IPS-18c (cell line): ENCODE results near the gene BMP8A.
"Not testable (repeated sequence)": the region's sequence is repeated elsewhere in the genome, so short reads cannot be mapped to it uniquely, and the experiment has no call there.

Experiments
- H3K4me3 ChIP-seq: 2 replicates; pipeline ENCODE4 v1.7.0; 2013; ENCODE audit warnings: low read depth, mild to moderate bottlenecking, low read length, moderate library complexity; ENCODE audit not compliant: insufficient read depth
- H3K9me3 ChIP-seq: one replicate; pipeline ENCODE4 v1.6.1; 2013; ENCODE audit warnings: mild to moderate bottlenecking, low read length, moderate library complexity; ENCODE audit not compliant: control insufficient read depth, insufficient read depth

The BMP8A gene

DNA sequence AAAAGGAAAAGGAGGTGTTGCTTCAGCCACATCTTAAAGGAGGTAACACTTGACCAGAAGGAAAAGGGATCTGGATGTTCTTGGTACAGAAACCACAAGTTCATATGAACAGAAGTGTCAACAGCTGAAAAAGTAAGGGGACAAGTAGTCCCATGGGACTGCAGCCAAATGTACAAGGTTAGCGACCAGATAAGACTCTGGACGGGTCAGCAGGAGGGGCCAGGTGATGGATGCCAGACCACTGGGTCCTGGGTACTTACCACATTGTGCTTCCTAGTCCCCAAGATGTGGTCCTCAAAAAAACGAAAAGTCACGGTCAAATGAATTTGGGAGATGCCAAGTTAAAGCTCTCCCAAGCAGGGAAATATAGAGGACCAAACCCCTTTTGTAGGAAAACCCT, 16.6 kb upstream of the BMP8A start:
- Histone ChIP-seq H3K9me3 (no peaks in the 10 kb centered on the region), H3K4me3 (no peak overlapping the region)

DNA sequence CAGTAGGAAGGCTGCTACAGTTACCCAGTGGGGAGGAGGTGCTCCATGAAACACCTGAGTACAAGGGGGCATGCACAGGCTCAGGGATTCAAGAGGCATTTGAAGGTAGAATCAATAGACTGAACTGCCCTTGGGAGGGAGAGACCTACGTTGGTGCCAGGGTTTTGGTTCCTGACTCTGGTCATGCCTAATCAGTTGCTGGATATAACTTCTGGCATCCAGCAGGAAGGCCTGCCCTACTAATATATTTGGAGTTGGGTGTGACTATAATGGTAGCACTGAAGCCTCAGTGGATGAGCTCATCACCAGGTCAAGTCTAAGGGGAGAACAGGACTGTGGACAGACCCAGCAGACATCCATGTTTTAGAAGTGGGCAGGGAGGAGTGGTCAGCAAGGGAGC, 15.9 kb upstream of the BMP8A start:
- not testable (repeated sequence) for H3K9me3 ChIP-seq, H3K4me3 ChIP-seq

DNA sequence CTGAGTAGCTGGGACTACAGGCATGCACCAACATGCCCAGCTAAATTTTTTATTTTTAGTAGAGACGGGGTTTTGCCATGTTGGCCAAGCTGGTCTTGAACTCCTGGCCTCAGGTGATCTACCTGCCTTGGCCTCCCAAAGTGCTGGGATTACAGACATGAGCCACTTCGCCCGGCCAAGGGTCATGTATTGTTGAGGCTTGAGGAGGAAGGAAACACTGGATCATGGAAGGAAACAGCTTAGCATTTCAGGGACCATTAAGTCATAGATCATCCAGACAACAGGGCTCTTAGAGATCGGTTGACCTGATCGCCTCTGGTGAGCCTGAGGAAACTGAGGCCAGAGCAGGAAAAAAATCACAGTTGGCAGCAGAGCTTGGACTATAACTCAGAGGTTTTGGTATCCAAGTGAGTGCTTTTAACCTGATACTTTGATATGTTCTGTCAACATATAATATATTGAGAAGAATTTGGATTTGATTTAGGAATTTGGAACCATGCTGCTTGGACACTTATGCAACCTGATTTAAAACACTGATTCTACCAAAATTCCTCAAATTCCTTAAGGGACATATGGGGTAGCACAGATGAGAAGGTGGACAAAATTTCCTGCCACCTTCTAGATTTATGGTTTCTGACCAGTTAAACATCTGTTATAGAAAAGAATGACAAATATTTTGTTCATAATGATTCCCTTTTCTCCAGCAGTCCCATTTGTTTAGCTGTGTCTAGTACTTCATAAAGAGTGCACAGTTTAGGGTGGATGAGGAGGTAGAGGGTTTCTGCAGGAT, 13.1 kb upstream of the BMP8A start:
- Histone ChIP-seq H3K4me3 (no peak overlapping the region), H3K9me3 (no peaks in the 10 kb centered on the region)

DNA sequence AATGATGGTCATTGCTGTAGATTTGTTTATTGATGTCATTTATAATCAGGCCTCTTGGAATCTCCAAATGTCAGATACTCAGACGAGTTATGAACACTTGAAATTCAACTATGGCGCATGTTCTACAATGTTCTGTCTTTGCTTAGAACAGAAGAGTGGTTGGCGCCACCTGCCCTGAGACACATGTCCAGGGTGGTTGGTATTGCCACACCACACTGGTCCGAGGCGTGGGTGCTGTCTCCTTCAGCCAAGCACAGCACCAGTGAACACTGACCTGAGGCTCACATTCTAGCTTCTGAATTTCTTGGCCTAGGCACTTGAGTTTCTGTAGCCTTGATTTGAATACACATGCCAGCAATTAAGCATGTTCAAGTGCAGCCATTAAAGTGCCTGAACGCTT, 10.1 kb upstream of the BMP8A start:
- H3K4me3 ChIP-seq, result no peak overlapping the region
- H3K9me3 ChIP-seq, result no peaks in the 10 kb centered on the region

DNA sequence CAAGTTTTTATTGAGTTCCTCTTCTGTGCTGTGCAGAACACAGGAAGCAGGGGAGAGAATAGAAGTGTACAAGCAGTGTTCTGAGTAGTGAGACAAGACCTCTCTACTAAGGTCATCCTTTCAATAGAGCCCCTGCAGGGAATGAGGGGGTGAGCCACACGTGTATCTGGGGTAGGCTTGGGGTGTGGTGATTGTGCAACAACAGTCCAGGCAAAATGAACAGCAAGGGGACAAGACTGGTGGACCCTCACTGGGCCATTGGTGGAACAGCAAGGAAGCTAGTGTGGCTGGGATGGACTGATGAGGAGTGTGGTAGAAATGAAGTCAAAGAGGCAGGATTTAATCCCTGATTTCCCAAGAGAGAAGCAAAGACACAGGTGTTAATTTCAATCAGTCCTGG, 8.2 kb upstream of the BMP8A start:
- Histone ChIP-seq H3K4me3 (no peak overlapping the region), H3K9me3 (no peaks in the 10 kb centered on the region)

DNA sequence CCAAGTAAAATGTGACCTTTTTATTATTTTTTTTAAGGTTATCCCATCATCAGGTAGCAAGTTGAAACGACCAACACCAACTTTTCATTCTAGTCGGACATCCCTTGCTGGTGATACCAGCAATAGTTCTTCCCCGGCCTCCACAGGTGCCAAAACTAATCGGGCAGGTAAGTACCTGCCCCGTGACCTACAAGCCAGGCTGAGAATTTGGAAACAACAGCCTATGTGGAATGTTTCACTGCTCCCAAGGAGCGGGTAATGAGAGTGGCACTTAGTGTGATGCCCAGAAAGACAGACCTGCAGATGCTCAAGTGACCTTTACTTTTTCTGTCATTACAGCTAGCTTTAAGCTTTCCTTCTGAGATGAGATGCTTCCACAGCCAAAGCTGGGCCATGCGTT, 6.9 kb upstream of the BMP8A start:
- no peaks in the 10 kb centered on the region for H3K9me3 ChIP-seq

DNA sequence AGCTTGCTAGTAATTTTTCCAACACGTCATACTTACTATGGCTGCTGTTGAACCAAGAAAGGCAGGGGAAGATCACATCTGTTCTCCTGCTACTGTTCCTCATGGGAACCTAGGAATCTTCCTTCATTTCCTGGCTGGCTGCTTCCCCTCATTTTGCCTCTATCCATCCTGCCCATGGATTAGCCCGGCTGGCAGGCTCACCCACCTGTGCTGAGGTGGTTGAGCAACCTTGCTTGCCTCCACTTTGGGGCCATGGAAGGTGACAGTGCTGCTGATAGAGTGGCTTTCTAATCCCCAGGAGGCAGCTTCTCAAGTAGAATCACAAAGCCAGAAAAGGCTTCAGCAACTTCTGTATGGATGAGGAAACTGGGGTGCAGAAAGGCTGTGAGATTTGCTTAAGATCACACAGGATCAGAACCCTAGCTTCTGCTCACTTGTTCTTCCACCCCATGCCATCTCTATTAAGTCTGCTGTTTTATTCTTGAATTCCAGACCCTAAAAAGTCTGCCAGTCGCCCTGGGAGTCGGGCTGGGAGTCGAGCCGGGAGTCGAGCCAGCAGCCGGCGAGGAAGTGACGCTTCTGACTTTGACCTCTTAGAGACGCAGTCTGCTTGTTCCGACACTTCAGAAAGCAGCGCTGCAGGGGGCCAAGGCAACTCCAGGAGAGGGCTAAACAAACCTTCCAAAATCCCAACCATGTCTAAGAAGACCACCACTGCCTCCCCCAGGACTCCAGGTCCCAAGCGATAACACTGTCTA, 6.2 kb upstream of the BMP8A start:
- no peaks in the 10 kb centered on the region for H3K9me3 ChIP-seq
- H3K4me3 ChIP-seq, result no peak overlapping the region

More for the DNA sequence above, 6.9 kb upstream of the BMP8A start:
- no peak overlapping the region for H3K4me3 ChIP-seq

DNA sequence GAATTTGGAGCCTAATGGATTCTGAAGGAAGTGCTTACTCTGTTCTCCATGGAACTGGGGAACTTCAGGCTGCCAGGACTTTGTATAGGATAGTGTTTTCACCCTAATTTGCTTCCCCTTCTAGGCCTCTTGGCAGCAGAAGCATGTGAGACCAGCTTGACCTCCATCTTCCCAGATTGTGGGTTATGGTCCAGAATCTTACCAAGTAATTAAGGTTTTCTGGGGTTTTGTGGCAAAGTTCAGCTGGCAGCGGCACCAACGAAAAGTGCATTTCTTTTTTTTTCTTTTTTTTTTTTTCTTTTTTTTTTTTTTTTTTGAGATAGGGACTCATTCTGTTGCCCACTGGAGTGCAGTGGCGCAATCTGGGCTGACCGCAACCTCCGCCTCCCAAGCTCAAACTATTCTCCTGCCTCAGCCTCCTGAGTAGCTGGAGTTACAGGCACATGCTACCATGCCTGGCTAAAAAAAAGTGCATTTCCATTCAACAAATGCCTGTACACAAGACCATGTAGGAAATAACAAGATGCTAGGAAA, 3.4 kb upstream of the BMP8A start:
- no peaks in the 10 kb centered on the region for H3K9me3 ChIP-seq
- H3K4me3 ChIP-seq, result no peak overlapping the region

DNA sequence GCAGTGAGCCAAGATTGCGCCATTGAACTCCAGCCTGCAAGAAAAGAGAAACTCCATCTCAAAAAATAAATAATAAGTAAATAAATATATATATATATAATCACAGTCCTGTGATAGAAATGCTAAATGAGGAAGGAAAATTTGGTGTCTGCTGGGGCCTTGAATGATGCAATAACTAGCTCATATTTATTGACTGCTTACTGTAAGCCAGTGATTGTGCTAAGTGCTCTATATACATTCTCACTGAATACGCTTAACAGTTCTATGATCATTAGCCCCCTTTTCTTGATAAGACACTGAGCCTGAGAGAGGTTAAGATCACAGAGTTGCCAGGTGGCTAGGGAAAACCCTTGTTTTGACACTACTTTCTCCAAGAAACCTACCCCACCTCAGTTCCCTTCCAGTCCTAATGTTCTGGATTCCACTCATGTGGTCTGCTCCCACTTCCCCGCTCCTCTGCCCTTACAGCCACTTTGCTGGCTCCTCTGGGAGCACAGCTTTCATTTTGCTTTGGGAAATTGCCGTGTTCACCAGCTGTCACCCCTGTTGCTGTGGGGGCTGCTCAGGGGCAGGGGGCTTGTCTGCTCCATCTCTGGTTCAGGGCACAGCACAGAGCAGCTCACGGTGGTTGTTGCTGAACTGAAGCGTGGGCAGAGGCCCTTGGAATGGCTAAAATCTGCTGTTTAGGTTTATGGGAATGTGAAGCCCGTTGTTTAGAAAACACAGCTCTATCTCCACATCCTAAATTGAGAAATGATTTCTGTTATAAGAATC, 2.5 kb upstream of the BMP8A start:
- Histone ChIP-seq H3K4me3 (no peak overlapping the region), H3K9me3 (no peaks in the 10 kb centered on the region)

DNA sequence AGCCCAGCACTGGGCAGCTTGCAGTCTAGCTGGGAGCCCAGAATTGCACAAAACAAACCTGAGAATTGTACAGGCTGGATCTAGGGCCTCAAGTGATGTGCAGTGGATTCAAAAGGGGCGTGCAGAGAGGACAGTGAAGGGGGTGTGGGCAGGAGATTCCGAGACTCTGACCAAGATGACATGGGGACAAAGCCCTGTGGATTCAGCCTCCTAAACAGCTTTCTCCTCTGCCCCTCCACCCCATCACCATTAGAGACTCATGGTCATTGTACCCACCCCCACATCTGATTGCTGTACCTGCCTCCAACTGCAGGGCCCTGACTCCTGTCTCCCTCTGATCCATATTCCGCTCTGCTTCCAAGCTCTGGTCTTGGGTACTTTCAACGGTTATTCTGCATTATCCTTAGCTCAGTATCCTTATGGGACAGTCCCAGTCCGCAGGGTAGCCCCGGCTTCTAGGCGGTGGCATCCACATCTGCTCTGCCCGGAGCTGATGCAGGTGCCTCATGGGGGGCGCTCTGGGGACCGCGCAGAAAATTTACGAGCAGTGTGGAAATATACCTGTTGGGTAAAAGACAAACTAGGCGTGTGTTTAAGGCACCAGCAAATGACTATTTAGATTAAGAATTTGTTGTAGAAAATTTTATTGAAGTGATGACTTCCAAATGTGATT, 1.7 kb upstream of the BMP8A start:
- no peak overlapping the region for H3K4me3 ChIP-seq
- H3K9me3 ChIP-seq, result no peaks in the 10 kb centered on the region

DNA sequence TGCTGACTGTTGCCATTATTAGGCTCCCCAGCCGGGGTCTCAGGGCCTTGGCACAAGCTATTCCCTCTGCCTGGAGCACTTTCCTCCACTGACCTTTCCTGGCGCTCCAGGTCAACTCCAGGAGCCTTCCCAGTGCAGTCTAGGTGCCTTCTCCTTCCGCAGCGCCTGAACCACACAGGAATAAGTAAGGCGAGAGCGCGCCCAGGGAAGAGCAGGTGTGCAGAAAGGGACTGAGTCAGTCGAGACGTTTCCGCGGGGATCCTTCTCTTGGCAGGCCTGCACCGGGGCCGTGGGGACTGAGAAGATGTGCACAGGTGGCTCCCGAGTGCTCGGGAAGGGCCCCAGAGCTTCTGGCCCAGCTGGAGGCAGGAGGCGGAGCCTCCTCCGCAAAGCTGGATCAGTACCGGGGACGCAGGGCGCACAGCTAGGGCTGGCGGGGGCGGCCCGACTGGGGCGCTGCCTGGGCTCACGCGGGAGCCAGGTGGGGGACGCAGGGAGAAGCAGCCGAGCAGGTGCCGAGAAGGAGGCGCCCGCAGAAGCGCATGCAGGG, 765 bp upstream of the BMP8A start:
- Histone ChIP-seq H3K4me3 (peak overlapping the region; percentile 66), H3K9me3 (no peaks in the 10 kb centered on the region)

DNA sequence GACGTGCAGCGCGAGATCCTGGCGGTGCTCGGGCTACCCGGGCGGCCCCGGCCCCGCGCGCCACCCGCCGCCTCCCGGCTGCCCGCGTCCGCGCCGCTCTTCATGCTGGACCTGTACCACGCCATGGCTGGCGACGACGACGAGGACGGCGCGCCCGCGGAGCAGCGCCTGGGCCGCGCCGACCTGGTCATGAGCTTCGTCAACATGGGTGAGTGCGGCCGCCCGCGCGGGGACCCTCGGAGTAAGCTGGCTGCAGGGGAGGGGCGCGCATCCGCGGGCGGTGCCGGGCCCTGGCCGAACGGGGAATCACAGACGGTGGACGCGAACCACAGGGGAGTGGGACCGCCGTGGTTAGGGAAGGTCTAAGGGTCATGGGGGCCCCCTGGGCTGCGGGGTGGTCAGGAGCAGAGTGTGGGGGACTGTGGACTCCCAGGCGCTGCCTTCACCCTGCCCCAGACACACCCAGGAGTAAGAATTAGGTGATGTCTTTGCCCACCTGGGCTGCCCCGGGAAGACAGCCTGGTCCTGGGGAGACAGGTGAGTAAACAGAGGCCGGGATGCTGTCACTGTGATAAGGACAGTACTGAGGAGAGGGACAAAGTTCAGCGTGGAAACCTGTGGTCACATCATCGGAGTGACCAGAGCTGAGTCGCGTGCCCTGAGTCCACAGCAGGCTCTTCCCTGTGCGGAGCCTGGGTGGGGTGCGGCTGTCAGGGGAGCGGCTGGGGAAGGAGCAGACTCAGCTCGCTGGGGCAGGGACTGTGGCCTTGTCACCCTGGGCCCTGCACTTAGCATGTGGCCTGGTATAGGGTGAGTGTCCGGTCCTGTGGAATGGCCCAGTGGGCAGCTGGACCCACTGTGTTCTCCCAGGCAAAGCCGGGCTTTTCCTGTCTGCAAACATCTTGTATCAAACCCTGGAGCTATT, 944 bp downstream of the BMP8A start:
- H3K9me3 ChIP-seq, result not testable (repeated sequence)

DNA sequence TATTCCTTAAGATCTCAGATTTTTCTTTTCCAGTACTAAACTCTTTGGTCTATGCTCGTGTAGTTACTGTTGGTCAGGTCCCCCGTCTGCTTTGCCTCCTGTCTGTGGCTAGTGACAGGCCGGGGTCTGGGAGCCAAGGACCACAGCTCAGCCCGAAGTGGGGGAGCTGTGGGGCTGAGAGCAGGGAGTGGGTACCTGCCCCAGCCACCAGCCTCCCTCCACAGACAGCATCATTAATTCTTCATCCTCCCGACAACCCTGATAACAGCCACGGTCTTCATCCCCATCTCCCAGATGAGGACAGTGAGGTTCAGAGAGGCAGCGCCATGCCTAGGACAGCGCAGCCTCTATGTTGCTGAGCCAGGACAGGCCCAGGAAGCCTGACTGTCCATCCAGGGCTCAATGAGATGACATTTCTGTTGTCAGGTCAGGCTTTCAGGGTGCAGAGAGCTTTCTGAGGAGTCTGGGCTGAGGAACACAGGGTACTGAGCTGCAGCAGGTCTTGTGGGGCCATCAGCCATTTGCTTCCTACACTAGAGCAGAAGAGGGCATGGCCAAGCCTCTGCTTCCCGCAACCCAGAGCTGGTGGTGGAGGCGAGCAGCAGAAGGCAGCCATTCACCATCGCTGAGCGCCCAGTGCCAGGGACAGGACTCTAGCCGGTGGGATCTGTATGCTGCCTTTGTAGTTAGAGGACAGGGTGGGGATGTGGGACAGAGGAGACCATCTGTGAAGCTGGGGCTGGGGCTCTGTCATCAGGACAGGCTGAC, 1.8 kb downstream of the BMP8A start:
- H3K4me3 ChIP-seq, H3K9me3 ChIP-seq: not testable (repeated sequence)

More for the DNA sequence above, 944 bp downstream of the BMP8A start:
- H3K4me3 ChIP-seq, result not testable (repeated sequence)

DNA sequence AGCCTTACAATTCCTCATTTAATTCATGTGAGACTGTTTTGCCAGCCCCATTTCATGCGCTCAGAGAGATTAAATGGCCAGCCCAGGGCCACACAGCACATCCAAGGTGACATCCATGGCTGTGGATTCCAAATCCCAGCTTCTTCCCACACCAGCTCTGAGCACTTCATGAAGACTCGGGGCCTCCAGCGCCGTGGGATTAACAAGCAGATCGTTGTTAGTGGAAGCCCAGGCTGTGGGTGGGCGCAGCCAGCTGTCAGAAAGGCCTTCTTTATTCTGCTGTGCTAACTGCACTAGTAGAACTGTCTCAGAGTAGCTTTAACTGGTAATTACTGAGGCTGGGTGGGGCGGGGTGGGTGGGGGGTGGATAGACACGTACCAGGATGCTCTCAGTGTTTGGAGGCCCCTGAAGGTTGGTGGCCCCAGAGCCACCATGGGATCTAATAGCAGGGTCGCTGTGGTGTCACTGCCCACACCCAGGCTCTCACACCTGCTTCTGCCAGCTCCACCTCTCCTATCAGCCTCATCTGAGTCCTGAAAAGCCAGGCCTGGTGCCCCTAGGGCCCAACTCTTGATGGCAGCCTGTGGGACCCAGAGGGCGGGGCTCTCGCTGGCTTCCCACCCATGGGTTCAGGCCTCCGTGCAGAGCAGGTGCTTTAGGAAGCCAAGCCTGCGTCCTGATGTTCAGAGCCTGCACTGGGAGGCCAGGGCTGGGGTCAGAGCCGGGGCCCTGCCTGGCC, 3.4 kb downstream of the BMP8A start:
- Histone ChIP-seq H3K9me3 (no peaks in the 10 kb centered on the region), H3K4me3 (no peak overlapping the region)

DNA sequence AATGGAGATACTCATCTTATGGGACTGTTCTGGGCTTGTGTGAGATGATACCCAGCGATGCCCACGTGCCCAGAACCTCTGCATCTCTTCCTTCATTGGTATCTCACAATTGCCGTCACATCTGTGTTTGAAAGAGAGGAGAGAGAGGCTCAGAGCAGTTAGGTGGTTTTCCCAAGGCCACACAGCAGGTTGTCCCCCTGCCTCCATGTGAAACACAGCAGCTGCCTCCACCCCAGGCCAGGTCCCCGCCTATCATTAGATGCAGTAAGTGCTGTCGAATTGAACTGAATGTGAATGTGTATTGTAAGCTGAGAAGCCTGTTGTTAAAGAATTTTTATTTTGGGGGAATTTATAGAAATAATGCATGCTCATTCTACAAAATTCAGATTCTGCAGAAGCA, 5.1 kb downstream of the BMP8A start:
- not testable (repeated sequence) for H3K9me3 ChIP-seq, H3K4me3 ChIP-seq
